Measurements from ENCODE around the gene VPS9D1.

Gene VPS9D1

GRCh38 chr16:89657442-89658220 is 63.1 kb downstream of the VPS9D1 start, which contains the start of the genes CHMP1A and SPATA33:
TSS of gene CHMP1A (minus strand) at chr16:89657708. CDS start at chr16:89657588, 120 bp downstream.
TSS of gene SPATA33 (plus strand) at chr16:89657836. CDS start at chr16:89657912, 76 bp downstream.
- TF ChIP-seq CTCF (IDR thresholded peaks at IDR 0.05; ENCODE audit: low read length, missing control alignments) = no peak
- peak within 1 kb of the TSS; percentile 94 for H3K4me3 ChIP-seq (replicated peaks; ENCODE audit: low read depth, low read length)
- DNase-seq (ENCODE audit: low read depth) = peak; percentile 88
